GM21723 (cell line): ENCODE measurements around the gene GJA9.
"Not testable (repeated sequence)": the region's sequence is repeated elsewhere in the genome, so short reads cannot be mapped to it uniquely, and the experiment has no call there.

Source experiments
- ATAC-seq: cut with Tn5 transposase; IDR thresholded peaks from one replicate; pipeline ENCODE4 v1.9.1; 2021; ENCODE audit warnings: mild to moderate bottlenecking, moderate library complexity; ENCODE audit not compliant: unreplicated experiment

The GJA9 gene

GRCh38 chr1:38875811-38876210, 5.6 kb downstream of the GJA9 start:
- no peak for ATAC-seq

- peak; percentile 94 for ATAC-seq
These were observed 8.1 kb downstream of the GJA9 start, which contains the start of gene MYCBP for GRCh38 chr1:38873027-38873969. TSS of gene MYCBP (minus strand) at chr1:38873348. CDS start at chr1:38873305, 43 bp downstream.

- ATAC-seq, result peak; percentile 45
These were observed 8.9 kb downstream of the GJA9 start for GRCh38 chr1:38872401-38873026.

- ATAC-seq, result no peak
These were observed 10.4 kb downstream of the GJA9 start for GRCh38 chr1:38870996-38871395.

GRCh38 chr1:38867208-38867607, 14.2 kb downstream of the GJA9 start:
- no peak for ATAC-seq

GRCh38 chr1:38865112-38865715, 16.2 kb downstream of the GJA9 start:
- ATAC-seq, result no peak

GRCh38 chr1:38860454-38860795, 21.0 kb downstream of the GJA9 start:
- no peak for ATAC-seq

- ATAC-seq, result peak; percentile 93
These were observed 21.6 kb downstream of the GJA9 start, which contains the start of gene RRAGC for GRCh38 chr1:38859561-38860453. TSS of gene RRAGC (minus strand) at chr1:38859772. CDS start at chr1:38859646, 126 bp downstream.

- peak; percentile 29 for ATAC-seq
These were observed 22.4 kb downstream of the GJA9 start for GRCh38 chr1:38858833-38859560.

- ATAC-seq, result no peak
These were observed 28.6 kb downstream of the GJA9 start for GRCh38 chr1:38852780-38853179.

- ATAC-seq, result no peak
These were observed 33.3 kb downstream of the GJA9 start for GRCh38 chr1:38848071-38848470.

GRCh38 chr1:38846210-38846609, 35.2 kb downstream of the GJA9 start:
- ATAC-seq, result no peak

- not testable (repeated sequence) for ATAC-seq
These were observed 36.3 kb downstream of the GJA9 start for GRCh38 chr1:38845088-38845487.

GRCh38 chr1:38840281-38840680, 41.1 kb downstream of the GJA9 start:
- no peak for ATAC-seq

- no peak for ATAC-seq
These were observed 42.0 kb downstream of the GJA9 start for GRCh38 chr1:38839363-38839762.

- not testable (repeated sequence) for ATAC-seq
These were observed 45.1 kb downstream of the GJA9 start for GRCh38 chr1:38836316-38836715.

GRCh38 chr1:38834937-38835827, 46.2 kb downstream of the GJA9 start:
- ATAC-seq, result no peak

- no peak for ATAC-seq
These were observed 47.1 kb downstream of the GJA9 start for GRCh38 chr1:38834221-38834782.

GRCh38 chr1:38833146-38833545, 48.2 kb downstream of the GJA9 start:
- ATAC-seq, result no peak
